ENCODE results near the gene RPL9. TPM values are rescaled to one million over a fixed set of nuclear protein-coding genes. Genes with fewer than 3 reads are reported as not detected.

Gene RPL9
- total and polyA plus RNA-seq, 10 donors = 1,133 to 6,391 (median 3,095) TPM

DNA sequence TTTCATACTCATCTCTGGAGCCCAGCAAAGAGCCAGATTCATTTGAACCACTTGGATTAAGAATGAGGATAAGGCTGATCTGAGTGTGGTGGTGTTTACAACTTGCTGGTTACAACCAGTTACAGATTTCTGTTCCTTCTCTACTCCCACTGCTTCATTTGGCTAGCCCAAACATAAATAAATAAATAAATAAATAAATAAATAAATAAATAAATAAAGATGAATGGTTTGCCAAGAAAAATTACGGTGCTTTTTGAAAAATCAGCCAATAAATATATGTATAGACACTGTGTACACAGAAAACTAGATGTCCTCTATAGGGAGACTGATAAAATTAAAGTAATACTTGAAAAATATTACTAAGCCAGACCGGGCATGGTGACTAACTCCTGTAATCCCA is 17.1 kb downstream of the RPL9 start:
- TF ChIP-seq, protein P1, sequence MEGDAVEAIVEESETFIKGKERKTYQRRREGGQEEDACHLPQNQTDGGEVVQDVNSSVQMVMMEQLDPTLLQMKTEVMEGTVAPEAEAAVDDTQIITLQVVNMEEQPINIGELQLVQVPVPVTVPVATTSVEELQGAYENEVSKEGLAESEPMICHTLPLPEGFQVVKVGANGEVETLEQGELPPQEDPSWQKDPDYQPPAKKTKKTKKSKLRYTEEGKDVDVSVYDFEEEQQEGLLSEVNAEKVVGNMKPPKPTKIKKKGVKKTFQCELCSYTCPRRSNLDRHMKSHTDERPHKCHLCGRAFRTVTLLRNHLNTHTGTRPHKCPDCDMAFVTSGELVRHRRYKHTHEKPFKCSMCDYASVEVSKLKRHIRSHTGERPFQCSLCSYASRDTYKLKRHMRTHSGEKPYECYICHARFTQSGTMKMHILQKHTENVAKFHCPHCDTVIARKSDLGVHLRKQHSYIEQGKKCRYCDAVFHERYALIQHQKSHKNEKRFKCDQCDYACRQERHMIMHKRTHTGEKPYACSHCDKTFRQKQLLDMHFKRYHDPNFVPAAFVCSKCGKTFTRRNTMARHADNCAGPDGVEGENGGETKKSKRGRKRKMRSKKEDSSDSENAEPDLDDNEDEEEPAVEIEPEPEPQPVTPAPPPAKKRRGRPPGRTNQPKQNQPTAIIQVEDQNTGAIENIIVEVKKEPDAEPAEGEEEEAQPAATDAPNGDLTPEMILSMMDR (IDR thresholded peaks at IDR 0.05 in 8 of 11, conservative IDR thresholded peaks at IDR 0.05 in 3 of 11) = no peak
- TF ChIP-seq POLR2AphosphoS5 (IDR thresholded peaks at IDR 0.05) (no peak), POLR2A (IDR thresholded peaks at IDR 0.05) (no peak)
- 72 to 95% (median 93%) methylated on average over 2 of the region's 2 CpGs for WGBS, 5 donors
- Histone ChIP-seq H3K27me3 (replicated peaks in 1 of 7) (no peaks in the 10 kb centered on the region), H3K27ac (no peak overlapping the region), H3K36me3 (no peaks in the 10 kb centered on the region), H3K4me1 (peaks cover 0 to 3% (median 2%) of the 10 kb centered on the region in 6 donors), H3K9me3 (no peaks in the 10 kb centered on the region), H3K4me3 (no peak overlapping the region)
- no peak for DNase-seq
- intact Hi-C loops (cut with DNase I; ENCODE audit: low total_unique reads) = no loop called here

DNA sequence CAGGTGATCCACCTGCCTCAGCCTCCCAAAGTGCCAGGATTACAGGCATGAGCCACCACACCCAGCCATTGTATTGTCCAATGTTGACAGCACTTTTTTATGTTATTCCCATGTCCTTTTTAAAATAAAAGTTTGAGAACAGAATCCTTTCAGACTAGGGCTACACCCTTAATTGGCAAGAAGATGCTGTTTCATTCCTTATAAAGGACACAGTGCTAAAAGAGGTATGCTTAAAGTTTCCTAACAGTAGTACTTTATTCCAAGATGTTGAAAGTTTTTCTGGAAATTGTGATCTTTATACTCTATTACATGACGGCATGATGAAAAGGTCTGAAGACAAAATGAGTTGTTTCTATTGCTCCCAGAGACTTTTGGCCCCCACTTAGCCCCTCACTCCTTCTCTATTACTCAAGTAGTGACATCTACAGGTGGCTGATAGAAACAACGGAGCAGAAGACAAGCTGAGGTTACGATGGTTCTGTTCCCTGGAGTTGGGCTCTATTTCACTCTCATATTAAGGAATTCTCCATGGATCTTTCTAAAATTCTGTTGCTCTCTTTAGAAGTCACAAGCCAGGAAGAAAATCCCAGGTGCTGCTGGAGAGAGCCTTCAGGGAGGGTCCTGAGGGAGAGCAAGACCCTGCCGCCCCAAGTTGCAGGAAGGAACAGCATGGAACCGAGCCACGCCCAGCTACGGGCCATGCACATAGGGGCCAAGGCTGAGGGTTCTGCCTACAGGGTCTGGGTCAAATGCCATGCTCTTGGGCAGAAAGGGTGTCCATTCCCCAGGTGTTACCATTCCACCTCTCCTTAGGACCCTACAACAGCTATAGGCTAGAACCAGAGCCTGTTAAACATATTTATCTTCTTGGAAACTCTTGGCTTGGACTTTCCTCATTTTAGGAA is 22.8 kb downstream of the RPL9 start:
- no peak overlapping the region for H3K27ac ChIP-seq
- no peak for DNase-seq
- TF ChIP-seq POLR2A (IDR thresholded peaks at IDR 0.05) (no peak), POLR2AphosphoS5 (IDR thresholded peaks at IDR 0.05) (no peak)
- TF ChIP-seq, protein P1 (IDR thresholded peaks at IDR 0.05 in 8 of 11, conservative IDR thresholded peaks at IDR 0.05 in 3 of 11) = no peak
- intact Hi-C loops (cut with DNase I; ENCODE audit: low total_unique reads) = no loop called here
- no peaks in the 10 kb centered on the region for H3K27me3 ChIP-seq (replicated peaks in 1 of 7)
- WGBS, 5 donors = 61 to 77% (median 73%) methylated on average over 7 of the region's 7 CpGs
- no peaks in the 10 kb centered on the region for H3K9me3 ChIP-seq
- H3K4me3 ChIP-seq = no peak overlapping the region
- H3K36me3 ChIP-seq = no peaks in the 10 kb centered on the region
- H3K4me1 ChIP-seq = no peaks in the 10 kb centered on the region

DNA sequence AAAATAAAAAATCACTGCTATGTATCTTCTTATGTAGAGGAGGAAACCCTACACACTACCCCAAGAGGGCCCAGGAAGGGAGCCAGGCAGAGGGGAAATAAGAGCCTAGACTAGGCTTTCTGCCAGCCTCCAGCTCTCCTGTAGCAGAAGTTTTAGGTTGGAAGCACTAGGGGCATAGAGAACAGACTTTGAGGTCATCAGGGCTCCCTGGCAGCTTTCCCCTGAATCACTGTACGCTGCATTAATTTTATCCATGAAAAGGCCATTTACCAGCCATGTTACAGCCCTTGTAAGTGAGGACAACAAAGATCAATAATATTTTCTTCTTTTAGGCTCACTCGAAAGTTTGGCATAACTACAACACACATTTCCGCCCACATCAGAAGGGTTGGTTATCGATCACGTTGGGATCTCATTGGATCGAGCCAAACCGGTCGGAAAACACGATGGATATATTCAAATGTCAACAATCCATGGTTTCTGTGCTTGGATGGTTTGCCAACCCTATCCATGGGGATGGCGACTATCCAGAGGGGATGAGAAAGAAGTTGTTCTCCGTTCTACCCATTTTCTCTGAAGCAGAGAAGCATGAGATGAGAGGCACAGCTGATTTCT is 24.7 kb downstream of the RPL9 start:
- no peak for TF ChIP-seq POLR2AphosphoS5 (IDR thresholded peaks at IDR 0.05)
- Histone ChIP-seq H3K4me3 (no peak overlapping the region), H3K27me3 (replicated peaks in 1 of 7) (no peaks in the 10 kb centered on the region), H3K9me3 (no peaks in the 10 kb centered on the region), H3K27ac (no peak overlapping the region), H3K36me3 (no peaks in the 10 kb centered on the region), H3K4me1 (no peaks in the 10 kb centered on the region)
- WGBS, 5 donors = 90 to 95% (median 92%) methylated on average over 11 of the region's 11 CpGs
- intact Hi-C loops (cut with DNase I; ENCODE audit: low total_unique reads) = no loop called here
- no peak for DNase-seq

DNA sequence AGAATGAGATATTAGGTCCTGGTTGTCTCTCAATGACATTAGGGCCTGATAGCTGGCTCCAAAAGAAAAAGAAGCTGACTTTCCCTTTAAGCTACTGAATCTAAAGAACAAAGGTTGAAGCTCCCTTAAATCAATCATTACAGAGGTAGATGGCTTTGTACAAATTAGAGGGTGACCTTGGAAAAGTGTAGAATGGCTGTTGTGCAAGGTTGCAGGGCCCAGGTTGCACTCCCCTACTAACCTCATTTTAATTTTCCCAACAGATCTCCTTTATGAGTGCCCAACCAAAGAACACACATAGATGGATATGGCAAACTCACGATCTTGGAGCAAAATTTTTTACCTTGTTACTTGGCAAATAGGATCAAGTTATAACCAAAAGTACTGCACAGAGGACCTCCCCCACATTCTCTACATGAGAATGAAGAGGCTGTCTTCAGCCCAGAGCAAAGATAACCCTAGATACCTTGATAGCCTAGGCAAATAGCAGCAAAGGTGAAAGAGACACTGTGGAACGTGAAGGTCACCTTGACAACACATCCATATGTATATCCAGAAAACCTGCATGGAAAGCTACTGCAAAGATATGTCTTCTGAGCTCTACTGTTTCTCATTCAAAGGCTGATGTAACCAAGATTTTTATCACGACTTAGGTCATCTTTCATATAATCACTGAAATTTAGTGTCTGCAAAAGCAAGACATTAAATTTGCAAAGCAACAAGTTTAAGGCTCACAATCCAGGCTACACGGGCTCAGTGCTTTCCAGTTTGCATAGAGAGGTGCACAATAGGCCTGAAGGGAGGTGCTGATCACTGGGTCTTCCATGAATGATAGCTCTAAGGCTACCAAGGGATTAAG is 29.0 kb downstream of the RPL9 start:
- Histone ChIP-seq H3K4me3 (no peak overlapping the region), H3K4me1 (no peaks in the 10 kb centered on the region), H3K27me3 (replicated peaks in 1 of 7) (no peaks in the 10 kb centered on the region), H3K27ac (no peak overlapping the region), H3K9me3 (no peaks in the 10 kb centered on the region), H3K36me3 (no peaks in the 10 kb centered on the region)
- 77 to 92% (median 86%) methylated on average over 4 of the region's 4 CpGs for WGBS, 5 donors
- TF ChIP-seq POLR2AphosphoS5 (IDR thresholded peaks at IDR 0.05) = no peak
- TF ChIP-seq POLR2A (IDR thresholded peaks at IDR 0.05) = no peak
- TF ChIP-seq, protein P1 (IDR thresholded peaks at IDR 0.05 in 8 of 11, conservative IDR thresholded peaks at IDR 0.05 in 3 of 11) = no peak
- no peak for DNase-seq
- intact Hi-C loops (cut with DNase I; ENCODE audit: low total_unique reads) = no loop called here
